G401.6 (cell line): ENCODE measurements around the gene RAB8B.
A peak's percentile ranks its signal among the peaks of the same experiment; 100 is the strongest.

ENCODE experiments used
- FAIRE-seq: peaks from 2 replicates; lab custom pipeline; 2012; peaks lifted over from hg19 to GRCh38; lab: Jason Lieb, UNC

Gene RAB8B

GRCh38 chr15:63188926-63189871, at the start of gene RAB8B:
RAB8B (plus strand) TSS chr15:63189606; CDS start chr15:63189625, 19 bp downstream.
- FAIRE-seq: peak; percentile 67

GRCh38 chr15:63140936-63141335, 48.5 kb upstream of the RAB8B start:
- no peak for FAIRE-seq

GRCh38 chr15:63145426-63145825, 44.0 kb upstream of the RAB8B start:
- no peak for FAIRE-seq

- no peak for FAIRE-seq
Observed at GRCh38 chr15:63146684-63147083, 42.7 kb upstream of the RAB8B start.

GRCh38 chr15:63151665-63152064, 37.7 kb upstream of the RAB8B start:
- no peak for FAIRE-seq

- FAIRE-seq: no peak
Observed at GRCh38 chr15:63155486-63155885, 33.9 kb upstream of the RAB8B start.

- peak; percentile 73 for FAIRE-seq
Observed at GRCh38 chr15:63156086-63156710, 33.2 kb upstream of the RAB8B start.

GRCh38 chr15:63156755-63157117, 32.7 kb upstream of the RAB8B start:
- no peak for FAIRE-seq

GRCh38 chr15:63157118-63157843, 32.1 kb upstream of the RAB8B start, which contains the start of gene RPS27L:
RPS27L (minus strand) TSS chr15:63157477; CDS start chr15:63157405, 72 bp downstream.
- peak; percentile 71 for FAIRE-seq

GRCh38 chr15:63157891-63158431, 31.4 kb upstream of the RAB8B start:
- FAIRE-seq: no peak

GRCh38 chr15:63160638-63161037, 28.8 kb upstream of the RAB8B start:
- no peak for FAIRE-seq

- no peak for FAIRE-seq
Observed at GRCh38 chr15:63163217-63163616, 26.2 kb upstream of the RAB8B start.

- FAIRE-seq: no peak
Observed at GRCh38 chr15:63165166-63165859, 24.1 kb upstream of the RAB8B start.

- FAIRE-seq: no peak
Observed at GRCh38 chr15:63166219-63166618, 23.2 kb upstream of the RAB8B start.

- no peak for FAIRE-seq
Observed at GRCh38 chr15:63169788-63170187, 19.6 kb upstream of the RAB8B start.

- FAIRE-seq: no peak
Observed at GRCh38 chr15:63172376-63172775, 17.0 kb upstream of the RAB8B start.

GRCh38 chr15:63172851-63173451, 16.5 kb upstream of the RAB8B start:
- FAIRE-seq: no peak

GRCh38 chr15:63176302-63176701, 13.1 kb upstream of the RAB8B start:
- no peak for FAIRE-seq

- FAIRE-seq: no peak
Observed at GRCh38 chr15:63178034-63178433, 11.4 kb upstream of the RAB8B start.

GRCh38 chr15:63180746-63181145, 8.7 kb upstream of the RAB8B start:
- FAIRE-seq: no peak

- FAIRE-seq: no peak
Observed at GRCh38 chr15:63181648-63182047, 7.8 kb upstream of the RAB8B start.
